GM12878 (cell line): Measurements from ENCODE around the gene CZIB. TPM values are rescaled to one million over a fixed set of nuclear protein-coding genes. Genes with fewer than 3 reads are reported as not detected.

Experiments used
- ATAC-seq: fragments of 200-7000 bp; cut with Tn5 transposase; 3 replicates; pipeline ENCODE4 v1.9.1; 2020; ENCODE audit warnings: mild to moderate bottlenecking, moderate library complexity
- BruUV-seq: library from RNA; stranded (reverse); fragments of 400-500 nt; replicated peaks from 2 replicates; lab custom pipeline; 2021; lab: Mats Ljungman, UMichigan
- CTCF ChIA-PET: fragments of 300-600 bp; sonication (Branson Sonifier 250); formaldehyde crosslinking; extraction: SDS; loops from one replicate; lab custom pipeline; 2021; ENCODE audit warnings: inconsistent platforms; lab: Yijun Ruan, JAX
- POLR2A ChIA-PET: fragments of 350-600 bp; formaldehyde crosslinking; extraction: SDS; loops from one replicate; lab custom pipeline; 2021; ENCODE audit warnings: inconsistent platforms; lab: Charles Lee
- RAD21 ChIA-PET: fragments of 300-600 bp; sonication (Branson Sonifier 250); formaldehyde crosslinking; loops from one replicate; lab custom pipeline; 2023; ENCODE audit warnings: antibody characterized with exemption; ENCODE audit not compliant: unreplicated experiment; lab: Charles Lee
- SMC1A ChIA-PET: fragments of 300-600 bp; sonication (Branson Sonifier 250); formaldehyde crosslinking; loops from one replicate; lab custom pipeline; 2023; ENCODE audit not compliant: unreplicated experiment, uncharacterized antibody; lab: Charles Lee
- DNase-seq: peaks from one replicate; pipeline ENCODE4 v3.0.0-alpha.2; 2011; ENCODE audit warnings: low read depth, low spot score
- FAIRE-seq: peaks from 3 replicates; lab custom pipeline; 2011; peaks lifted over from hg19 to GRCh38; lab: Jason Lieb, UNC
- H2AFZ ChIP-seq: 2 replicates; pipeline ENCODE4 v1.6.0; 2011; ENCODE audit warnings: low read depth, low read length, control low read depth; ENCODE audit not compliant: control insufficient read depth
- H3K27ac ChIP-seq: 2 replicates; pipeline ENCODE4 v1.5.1; 2011; ENCODE audit warnings: control low read depth; ENCODE audit not compliant: control insufficient read depth, insufficient read depth
- H3K27me3 ChIP-seq, 2 experiments: replicated peaks in 1 of 2; 2 replicates each; pipeline versions ENCODE4 v1.6.0 to v1.6.1; 2011; ENCODE audit warnings: low read length in 1 of 2; ENCODE audit not compliant: control insufficient read depth in 2 of 2, insufficient read depth in 2 of 2
- H3K36me3 ChIP-seq, 2 experiments: 2 replicates each; pipeline ENCODE4 v1.5.1; 2011; ENCODE audit warnings: low read length in 1 of 2; ENCODE audit not compliant: control insufficient read depth in 2 of 2, insufficient read depth in 2 of 2
- H3K4me1 ChIP-seq: 2 replicates; pipeline ENCODE4 v1.6.1; 2011; ENCODE audit warnings: mild to moderate bottlenecking, low read length, moderate library complexity, mixed read lengths; ENCODE audit not compliant: control insufficient read depth, insufficient read depth
- H3K4me2 ChIP-seq: 2 replicates; pipeline ENCODE4 v1.6.0; 2011; ENCODE audit warnings: control low read depth; ENCODE audit not compliant: control insufficient read depth, insufficient read depth
- H3K4me3 ChIP-seq: fragments of 200-600 bp; sonication (generic); 2 replicates; pipeline ENCODE4 v1.5.1; 2016
- H3K79me2 ChIP-seq: 2 replicates; pipeline ENCODE4 v1.6.0; 2011; ENCODE audit warnings: low read length; ENCODE audit not compliant: control insufficient read depth, insufficient read depth
- H3K9ac ChIP-seq: 2 replicates; pipeline ENCODE4 v1.8.0; 2011; ENCODE audit warnings: low read length, control low read depth, mixed read lengths; ENCODE audit not compliant: control insufficient read depth, insufficient read depth
- H3K9me3 ChIP-seq: replicated peaks from 3 replicates; pipeline ENCODE4 v1.5.1; 2011; ENCODE audit warnings: mild to moderate bottlenecking, low read length; ENCODE audit not compliant: control insufficient read depth, insufficient read depth
- H4K20me1 ChIP-seq: 2 replicates; pipeline ENCODE4 v1.6.0; 2011; ENCODE audit not compliant: control insufficient read depth, insufficient read depth
- CHD2 ChIP-seq: IDR thresholded peaks from 2 replicates; pipeline ENCODE4 v1.6.1; 2011; ENCODE audit warnings: low read depth, low read length, improper control_type of control experiment, borderline replicate concordance
- CUX1 ChIP-seq: IDR thresholded peaks from 2 replicates; pipeline ENCODE4 v1.6.1; 2012; ENCODE audit warnings: improper control_type of control experiment, low read depth, low read length; ENCODE audit not compliant: insufficient replicate concordance
- E4F1 ChIP-seq: fragments of 450-650 bp; IDR thresholded peaks from 2 replicates; pipeline ENCODE4 v1.6.1; 2018; ENCODE audit warnings: borderline replicate concordance, mild to moderate bottlenecking; ENCODE audit not compliant: partially characterized antibody
- IKZF1 ChIP-seq: fragments of 450-650 bp; conservative IDR thresholded peaks from 2 replicates; pipeline ENCODE4 v1.6.1; 2017; ENCODE audit warnings: antibody characterized with exemption, mild to moderate bottlenecking
- MEF2A ChIP-seq: IDR thresholded peaks from 2 replicates; pipeline ENCODE4 v1.6.1; 2011; ENCODE audit warnings: low read depth, mild to moderate bottlenecking, low read length, moderate library complexity; ENCODE audit not compliant: insufficient read depth
- PAX5 ChIP-seq: IDR thresholded peaks from 2 replicates; pipeline ENCODE4 v1.6.1; 2011; ENCODE audit warnings: low read depth, low read length, borderline replicate concordance
- SMC3 ChIP-seq: IDR thresholded peaks from 2 replicates; pipeline ENCODE4 v1.6.1; 2011; ENCODE audit warnings: low read length, improper control_type of control experiment, borderline replicate concordance
- SUZ12 ChIP-seq: fragments of 200-600 bp; sonication (generic); IDR thresholded peaks from one replicate; pipeline ENCODE4 v1.6.1; 2018; ENCODE audit warnings: antibody characterized with exemption, mild to moderate bottlenecking; ENCODE audit not compliant: unreplicated experiment
- YY1 ChIP-seq: IDR thresholded peaks from 2 replicates; pipeline ENCODE4 v1.6.1; 2011; ENCODE audit warnings: low read depth, mild to moderate bottlenecking, low read length
- ZNF24 ChIP-seq: fragments of 450-650 bp; IDR thresholded peaks from 2 replicates; pipeline ENCODE4 v1.6.1; 2017; ENCODE audit warnings: antibody characterized with exemption, mild to moderate bottlenecking
- WGBS: methylation state at CpG from one replicate; pipeline ENCODE4 v1.1.6; 2016; ENCODE audit warnings: low lambda C conversion rate; ENCODE audit not compliant: insufficient replicate concordance, insufficient coverage; ENCODE audit errors: missing lambda C conversion rate; 5-methylcytosine and 5-hydroxymethylcytosine counted together
- in situ Hi-C: fragments of 300-500 bp; cut with MboI; formaldehyde crosslinking; loops from 9 replicates; pipeline ENCODE4 v1.14.3; 2018; ENCODE audit warnings: mixed read lengths
- intact Hi-C: fragments of 100-400 bp; cut with micrococcal nuclease; formaldehyde crosslinking; loops from one replicate; pipeline ENCODE4 v1.14.2; 2022; ENCODE audit not compliant: unreplicated experiment
- polyA plus RNA-seq, 11 experiments: library from polyadenylated mRNA; depleted of rRNA in 4 of 11; unstranded in 6 of 11; stranded (reverse) in 5 of 11; fragments of >200 nt; fragmentation: Nextera tagmentation in 4 of 11; fragmentation: Illumina TruSeq in 1 of 11; extraction: Ambion mirVana in 4 of 11; extraction: Trizol in 1 of 11; gene quantifications; 1 replicate in 1 of 11; 2 replicates in 10 of 11; pipeline versions ENCODE4 v1.2.1 to v1.2.3, GENCODE V29; 2011 to 2016; ENCODE audit warnings: inconsistent platforms in 2 of 11, missing spikeins in 2 of 11, low read depth in 1 of 11
- total RNA-seq, 4 experiments: library from RNA; depleted of rRNA in 3 of 4; stranded (reverse); fragments of >200 nt in 3 of 4; fragmentation: Illumina TruSeq in 1 of 4; extraction: Trizol in 1 of 4; gene quantifications; 2 replicates each; pipeline versions ENCODE4 v1.2.1 to v1.2.3, GENCODE V29; 2013 to 2021

The CZIB gene
- total and polyA plus RNA-seq, 10 of the 15 experiments (the other 5 are each of a cell fraction or from before 2014, with no cell fraction given): 36.1 to 68.3 (median 50.4) TPM

GRCh38 chr1:53188099-53188498 lies 32.3 kb downstream of the CZIB start:
- Histone ChIP-seq H3K4me2 (no peak overlapping the region), H3K36me3 (no peaks in the 10 kb centered on the region), H2AFZ (no peak overlapping the region), H3K4me3 (no peak overlapping the region), H4K20me1 (no peaks in the 10 kb centered on the region), H3K9ac (no peak overlapping the region), H3K4me1 (no peaks in the 10 kb centered on the region), H3K27ac (no peak overlapping the region), H3K27me3 (no peaks in the 10 kb centered on the region; a peak in 1 of 4 replicates), H3K79me2 (no peaks in the 10 kb centered on the region), H3K9me3 (no peaks in the 10 kb centered on the region; the same call in 2 of the 3 replicates)
- DNase-seq (no peak), FAIRE-seq (no peak), ATAC-seq (no peak)
- ChIA-PET SMC1A (no interaction called here), RAD21 (no interaction called here), POLR2A (no interaction called here), CTCF (no interaction called here)
- in situ Hi-C loops (loop anchor here (5.0 to 25.0 kb wide), 2 partner anchors 276 to 486 kb away; partner anchors contain the start of gene ECHDC2), intact Hi-C loops (no loop called here)
- 6% methylated on average over 4 of the region's 4 CpGs for WGBS
- BruUV-seq: no TSS peak
- TF ChIP-seq MEF2A (no peak), YY1 (no peak), CHD2 (no peak)

- Histone ChIP-seq H3K9ac (no peak overlapping the region), H3K36me3 (no peaks in the 10 kb centered on the region), H2AFZ (no peak overlapping the region), H3K4me1 (no peaks in the 10 kb centered on the region), H4K20me1 (no peaks in the 10 kb centered on the region), H3K27me3 (no peaks in the 10 kb centered on the region; a peak in 2 of 4 replicates), H3K9me3 (no peaks in the 10 kb centered on the region; the same call in 2 of the 3 replicates), H3K79me2 (no peaks in the 10 kb centered on the region), H3K4me2 (no peak overlapping the region), H3K27ac (no peak overlapping the region), H3K4me3 (no peak overlapping the region)
- ChIA-PET SMC1A (interaction anchor here (1.0 to 1.4 kb wide), 2 partner anchors 15 to 345 kb away, joined by 3 read pairs; partner anchors contain the start of gene ZYG11A), POLR2A (no interaction called here), RAD21 (interaction anchor here (0.6 kb wide), 1 partner anchor 34 kb away, joined by 3 read pairs; no protein-coding TSS in a partner anchor), CTCF (interaction anchor here (1.9 to 2.0 kb wide), 2 partner anchors 8 to 266 kb away, joined by 4 to 8 read pairs; partner anchors contain the start of gene ECHDC2)
- intact Hi-C loops (no loop called here), in situ Hi-C loops (loop anchor here (5.0 to 25.0 kb wide), 2 partner anchors 275 to 485 kb away; partner anchors contain the start of gene ECHDC2)
- FAIRE-seq (no peak), ATAC-seq (no peak), DNase-seq (no peak)
- BruUV-seq: no TSS peak
- no peak for TF ChIP-seq SMC3
- no peak for TF ChIP-seq CUX1
- TF ChIP-seq ZNF24: no peak
- no peak for TF ChIP-seq SUZ12
- TF ChIP-seq IKZF1: no peak
- TF ChIP-seq PAX5: no peak
- no peak for TF ChIP-seq E4F1
- WGBS: 4% methylated on average over 1 of the region's 1 CpG
Observed at GRCh38 chr1:53187401-53187800, 33.0 kb downstream of the CZIB start.
